ENCODE results near the gene KLRC1.

DNA sequence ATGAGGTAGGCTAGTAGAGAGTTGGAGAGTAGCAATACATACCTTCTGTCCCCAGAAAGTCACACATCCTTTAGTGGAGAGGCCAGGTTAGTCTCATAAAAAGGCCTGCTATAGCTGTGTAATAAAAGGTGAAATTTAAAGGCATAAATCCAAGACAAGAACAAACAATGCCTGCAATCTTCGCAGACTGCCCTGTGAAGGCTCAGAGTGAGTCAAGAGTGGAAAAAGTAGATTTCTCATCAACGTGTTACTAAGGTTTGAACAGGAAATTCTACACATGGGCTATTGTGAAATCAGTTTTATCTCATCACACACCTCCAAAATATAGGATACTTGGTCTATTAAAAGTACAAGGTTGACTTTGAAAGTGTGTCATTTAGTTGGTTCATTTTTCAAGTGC, at the start of gene KLRC1:
- TF ChIP-seq CTCF (IDR thresholded peaks at IDR 0.05) (no peak), POLR2A (IDR thresholded peaks at IDR 0.05) (no peak)
